Right cardiac atrium (tissue), 5 donors: ENCODE measurements around the gene CYTIP. TPM values are rescaled to one million over a fixed set of nuclear protein-coding genes. Genes with fewer than 3 reads are reported as not detected.

Experiments
- polyA plus RNA-seq: library from polyadenylated mRNA; stranded (reverse); fragments of 200-250 nt; gene quantifications from one replicate; pipeline ENCODE4 v1.2.3, GENCODE V29; 2013
- total RNA-seq, 4 donors: library from RNA; stranded (reverse); fragmentation: NEBNext Ultra II Directional; extraction: Animal tissue kit (Norgen Biotek cat#: 25700); gene quantifications; one replicate each; pipeline ENCODE4 v1.2.1, GENCODE V29; 2021
- donor health status: healthy with polysubstance abuse.
- donor health status: DM: no; HTN: yes; CAD: no.
- donor health status: DM: no; HTN: no; CAD: no.
- donor health status: DM: no; HTN: yes; CAD: no; lungs with severe emphysema.
- donor health status: DM: yes; HTN: yes; CAD: no.

Gene CYTIP
- total and polyA plus RNA-seq, 5 donors, result 1.3 to 4.2 (median 2.6) TPM

Other genes starting within 250 kb of the CYTIP start
- gene GALNT5, start 186.4 kb downstream of the CYTIP start, total RNA-seq, result 1 to 10 TPM in 2 of 4 donors, under 1 TPM in 2; 0.74 to 1.6 (median 1.1) TPM
- gene GALNT5, start 186.4 kb downstream of the CYTIP start, polyA plus RNA-seq, result 0.34 TPM
- gene ERMN, start 118.3 kb downstream of the CYTIP start, total RNA-seq, result under 1 TPM; 0.06 to 0.40 (median 0.24) TPM
- 0.11 TPM for gene ERMN, start 118.3 kb downstream of the CYTIP start, polyA plus RNA-seq
- gene ACVR1C, start 184.8 kb upstream of the CYTIP start, total RNA-seq, result 1 to 10 TPM in 3 of 4 donors, under 1 TPM in 1; 0.69 to 2.9 (median 1.1) TPM
- 0.36 TPM for gene ACVR1C, start 184.8 kb upstream of the CYTIP start, polyA plus RNA-seq